HCT116 (cell line): Measurements from ENCODE around the gene SH3BP1. TPM values are rescaled to one million over a fixed set of nuclear protein-coding genes. Genes with fewer than 3 reads are reported as not detected.

Experiments
- ATAC-seq: fragments of 200-7000 bp; cut with Tn5 transposase; 2 replicates; pipeline ENCODE4 v1.9.1; 2020; ENCODE audit warnings: mild to moderate bottlenecking, moderate library complexity
- BruUV-seq: library from RNA; stranded (reverse); fragments of 400-500 nt; replicated peaks from 2 replicates; lab custom pipeline; 2021; lab: Mats Ljungman, UMichigan
- CTCF ChIA-PET: fragments of 300-600 bp; sonication (Branson Sonifier 250); formaldehyde crosslinking; loops from one replicate; lab custom pipeline; 2021; ENCODE audit warnings: antibody characterized with exemption; lab: Charles Lee
- POLR2A ChIA-PET: fragments of 300-600, 350-600 bp; sonication (Branson Sonifier 250); formaldehyde crosslinking; loops from one replicate; lab custom pipeline; 2021; ENCODE audit warnings: antibody characterized with exemption; lab: Charles Lee
- RAD21 ChIA-PET, 2 experiments: fragments of 300-600 bp; sonication (Branson Sonifier 250); formaldehyde crosslinking; loops; one replicate each; lab custom pipeline; 2023; ENCODE audit warnings: low total read pairs in 2 of 2; ENCODE audit not compliant: uncharacterized antibody in 2 of 2, unreplicated experiment in 2 of 2, low non-redundant PET in 1 of 2; lab: Charles Lee
- DNase-seq: peaks from one replicate; pipeline ENCODE4 v3.0.0-alpha.2; 2010; ENCODE audit warnings: low read depth, low spot score
- H2AFZ ChIP-seq: fragments of 200-600 bp; shearing (Covaris generic), sonication (generic); 2 replicates; pipeline ENCODE4 v1.6.1; 2017; ENCODE audit warnings: low read depth, mixed run types, mixed read lengths, antibody characterized with exemption, low read length; ENCODE audit not compliant: poor library complexity, severe bottlenecking
- H3K27ac ChIP-seq: 2 replicates; pipeline ENCODE4 v1.5.1; 2012; ENCODE audit warnings: low read depth, low read length
- H3K27me3 ChIP-seq: fragments of 200-600 bp; sonication (generic); 2 replicates; pipeline ENCODE4 v1.6.1; 2016; ENCODE audit warnings: mixed run types, low read length, mixed read lengths; ENCODE audit not compliant: insufficient read depth
- H3K36me3 ChIP-seq, 2 experiments: fragments of 200-500 bp in 1 of 2; fragments of 200-600 bp in 1 of 2; sonication (Bioruptor generic) in 1 of 2; sonication (generic) in 1 of 2; 2 replicates each; pipeline versions ENCODE4 v1.5.1 to v1.6.1; 2014 to 2016; ENCODE audit warnings: low read length in 2 of 2, inconsistent platforms in 1 of 2, mixed read lengths in 1 of 2, mixed run types in 1 of 2; ENCODE audit not compliant: insufficient read depth in 2 of 2, control insufficient read depth in 1 of 2
- H3K4me1 ChIP-seq, 2 experiments: fragments of 200-600 bp in 1 of 2; sonication (generic) in 1 of 2; 2 replicates each; pipeline versions ENCODE4 v1.5.1 to v1.6.1; 2012 to 2017; ENCODE audit warnings: low read length in 2 of 2, inconsistent platforms in 1 of 2, mild to moderate bottlenecking in 1 of 2, mixed read lengths in 1 of 2, mixed run types in 1 of 2, moderate library complexity in 1 of 2; ENCODE audit not compliant: insufficient read depth in 2 of 2, control insufficient read depth in 1 of 2
- H3K4me2 ChIP-seq: fragments of 200-600 bp; sonication (generic); 2 replicates; pipeline ENCODE4 v1.6.1; 2017; ENCODE audit warnings: mixed run types, low read length, mixed read lengths
- H3K4me3 ChIP-seq, 2 experiments: fragments of 200-600 bp in 1 of 2; sonication (generic) in 1 of 2; replicated peaks in 1 of 2; 2 replicates each; pipeline ENCODE4 v1.5.1; 2011 to 2016; ENCODE audit warnings: low read length in 2 of 2, control low read depth in 1 of 2, low read depth in 1 of 2, mild to moderate bottlenecking in 1 of 2, mixed read lengths in 1 of 2, mixed run types in 1 of 2
- H3K79me2 ChIP-seq: fragments of 200-600 bp; sonication (generic); 2 replicates; pipeline ENCODE4 v1.6.1; 2017; ENCODE audit warnings: mild to moderate bottlenecking, mixed run types, low read length, moderate library complexity, mixed read lengths; ENCODE audit not compliant: insufficient read depth
- H3K9ac ChIP-seq: fragments of 200-600 bp; sonication (generic); 2 replicates; pipeline ENCODE4 v1.6.1; 2016; ENCODE audit warnings: low read length, mixed read lengths
- H3K9me2 ChIP-seq: fragments of 200-600 bp; sonication (generic), shearing (Covaris generic); 2 replicates; pipeline ENCODE4 v1.6.1; 2017; ENCODE audit warnings: mixed run types, mild to moderate bottlenecking, moderate library complexity; ENCODE audit not compliant: insufficient read depth
- H3K9me3 ChIP-seq, 2 experiments: fragments of 200-500 bp in 1 of 2; fragments of 200-600 bp in 1 of 2; sonication (Bioruptor generic) in 1 of 2; sonication (generic) in 1 of 2; 2 replicates each; pipeline ENCODE4 v1.6.1; 2014 to 2017; ENCODE audit warnings: low read length in 2 of 2, mixed read lengths in 2 of 2, inconsistent platforms in 1 of 2, low read depth in 1 of 2, mild to moderate bottlenecking in 1 of 2, mixed run types in 1 of 2, moderate library complexity in 1 of 2; ENCODE audit not compliant: control insufficient read depth in 1 of 2, insufficient read depth in 1 of 2
- H4K20me1 ChIP-seq: fragments of 200-600 bp; sonication (generic), shearing (Covaris generic); 2 replicates; pipeline ENCODE4 v1.6.1; 2017; ENCODE audit warnings: mixed run types, mild to moderate bottlenecking, moderate library complexity; ENCODE audit not compliant: insufficient read depth
- CEBPB ChIP-seq: IDR thresholded peaks from 2 replicates; pipeline ENCODE4 v1.6.1; 2012; ENCODE audit warnings: low read depth
- ELF1 ChIP-seq: IDR thresholded peaks from 2 replicates; pipeline ENCODE4 v1.6.1; 2012; ENCODE audit warnings: low read depth, borderline replicate concordance
- EZH2 ChIP-seq: fragments of 200-600 bp; sonication (generic); IDR thresholded peaks from 2 replicates; pipeline ENCODE4 v1.6.1; 2017; ENCODE audit warnings: antibody characterized with exemption, mixed run types
- EZH2phosphoT487 ChIP-seq: fragments of 200-600 bp; IDR thresholded peaks from 2 replicates; pipeline ENCODE4 v1.6.1; 2018; ENCODE audit warnings: antibody characterized with exemption, borderline replicate concordance
- FOSL1 ChIP-seq: IDR thresholded peaks from 2 replicates; pipeline ENCODE4 v1.6.1; 2012; ENCODE audit warnings: low read depth
- JUND ChIP-seq: IDR thresholded peaks from 2 replicates; pipeline ENCODE4 v1.6.1; 2012
- POLR2A ChIP-seq: IDR thresholded peaks from 2 replicates; pipeline ENCODE4 v1.7.0; 2011; ENCODE audit warnings: borderline replicate concordance; ENCODE audit not compliant: insufficient read depth, insufficient read length; ENCODE audit errors: extremely low read depth
- POLR2AphosphoS5 ChIP-seq: IDR thresholded peaks from 2 replicates; pipeline ENCODE4 v1.6.1; 2011; ENCODE audit warnings: mild to moderate bottlenecking, low read depth, low read length, moderate library complexity
- RAD21 ChIP-seq: IDR thresholded peaks from 2 replicates; pipeline ENCODE4 v1.6.1; 2012; ENCODE audit warnings: low read depth, mild to moderate bottlenecking
- SIN3A ChIP-seq: IDR thresholded peaks from 2 replicates; pipeline ENCODE4 v1.6.1; 2012; ENCODE audit warnings: low read depth
- SP1 ChIP-seq: IDR thresholded peaks from 2 replicates; pipeline ENCODE4 v1.6.1; 2012; ENCODE audit warnings: low read depth
- SRF ChIP-seq: IDR thresholded peaks from 2 replicates; pipeline ENCODE4 v1.6.1; 2012; ENCODE audit warnings: low read depth
- TCF7L2 ChIP-seq: IDR thresholded peaks from 2 replicates; pipeline ENCODE4 v1.7.0; 2011; ENCODE audit warnings: borderline replicate concordance, inconsistent platforms; ENCODE audit not compliant: insufficient read depth, insufficient read length; ENCODE audit errors: extremely low read depth
- ZNF274 ChIP-seq: fragments of 200-500 bp; sonication (Bioruptor generic); IDR thresholded peaks from 2 replicates; pipeline ENCODE4 v1.6.1; 2014; ENCODE audit warnings: mild to moderate bottlenecking, low read depth, low read length, inconsistent platforms
- intact Hi-C: fragments of 100-400 bp; cut with micrococcal nuclease; formaldehyde crosslinking; loops from 2 replicates; pipeline ENCODE4 v1.10.0; 2022
- total RNA-seq: library from RNA; stranded (reverse); gene quantifications from one replicate; pipeline ENCODE4 v1.2.1, GENCODE V29; 2021; ENCODE audit not compliant: unreplicated experiment
- TF ChIP-seq, protein P1 (sequence below): IDR thresholded peaks from 2 replicates; pipeline ENCODE4 v1.6.1; 2012
- TF ChIP-seq, protein P2 (sequence below): IDR thresholded peaks from 2 replicates; pipeline ENCODE4 v1.6.1; 2012; ENCODE audit warnings: low read depth
- TF ChIP-seq, protein P3 (sequence below): IDR thresholded peaks from 2 replicates; pipeline ENCODE4 v1.6.1; 2012
- TF ChIP-seq, protein P4 (sequence below), 3 experiments: fragments of 200-600 bp in 1 of 3; sonication (generic) in 1 of 3; IDR thresholded peaks in 2 of 3; conservative IDR thresholded peaks in 1 of 3; 2 replicates each; pipeline ENCODE4 v1.5.1; 2012 to 2017; ENCODE audit warnings: low read depth in 2 of 3, low read length in 2 of 3, antibody characterized with exemption in 1 of 3, borderline replicate concordance in 1 of 3, control low read depth in 1 of 3, mild to moderate bottlenecking in 1 of 3, mixed read lengths in 1 of 3, mixed run types in 1 of 3, moderate library complexity in 1 of 3; ENCODE audit not compliant: insufficient read depth in 1 of 3

Gene SH3BP1
- total RNA-seq, 1 experiment from 2014 or later: 48.4 TPM

DNA sequence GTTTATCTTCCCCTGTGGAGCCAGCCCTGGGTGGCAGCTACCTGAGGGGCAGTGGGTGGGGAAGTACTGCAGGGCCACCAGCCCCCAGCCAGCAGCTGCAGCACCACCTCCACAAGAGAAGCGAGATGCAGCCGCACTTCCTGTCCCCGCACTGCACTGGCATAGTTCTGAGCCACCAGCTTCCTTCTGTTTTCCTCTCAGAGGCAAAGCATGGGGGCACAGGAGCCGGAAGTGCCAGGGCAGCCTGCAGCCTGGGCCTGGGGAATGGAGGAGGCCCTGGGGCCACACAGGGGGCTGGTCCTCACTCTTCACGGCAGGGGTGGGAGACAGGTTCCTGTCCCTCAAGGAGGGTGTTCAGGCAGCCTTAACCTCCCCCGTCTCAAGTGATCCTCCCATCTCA lies 11.9 kb upstream of the SH3BP1 start:
- Histone ChIP-seq H3K9ac (no peak overlapping the region), H3K9me3 (no peaks in the 10 kb centered on the region)
- BruUV-seq: no TSS peak

More for the DNA sequence above, 11.9 kb upstream of the SH3BP1 start:
- Histone ChIP-seq H3K4me1 (no peaks in the 10 kb centered on the region; a peak in 1 of 4 replicates), H3K4me2 (no peak overlapping the region), H3K9me2 (no peaks in the 10 kb centered on the region), H3K79me2 (no peaks in the 10 kb centered on the region), H3K27ac (no peak overlapping the region), H4K20me1 (no peaks in the 10 kb centered on the region), H2AFZ (no peak overlapping the region), H3K27me3 (no peaks in the 10 kb centered on the region), H3K36me3 (peaks cover 7 to 13% of the 10 kb centered on the region in 2 experiments; a peak in 3 of 4 replicates)
- no peak for ATAC-seq
- POLR2A ChIA-PET: no interaction called here
- RAD21 ChIA-PET: no interaction called here
- CTCF ChIA-PET: no interaction called here
- TF ChIP-seq, protein P1, sequence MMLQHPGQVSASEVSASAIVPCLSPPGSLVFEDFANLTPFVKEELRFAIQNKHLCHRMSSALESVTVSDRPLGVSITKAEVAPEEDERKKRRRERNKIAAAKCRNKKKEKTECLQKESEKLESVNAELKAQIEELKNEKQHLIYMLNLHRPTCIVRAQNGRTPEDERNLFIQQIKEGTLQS: no peak
- TF ChIP-seq ZNF274 (no peak), POLR2A (no peak), ELF1 (no peak), POLR2AphosphoS5 (no peak), EZH2 (no peak), TCF7L2 (no peak), JUND (no peak), SRF (no peak), FOSL1 (no peak), EZH2phosphoT487 (no peak), SIN3A (no peak), CEBPB (no peak), SP1 (no peak), RAD21 (no peak)
- TF ChIP-seq, protein P2, sequence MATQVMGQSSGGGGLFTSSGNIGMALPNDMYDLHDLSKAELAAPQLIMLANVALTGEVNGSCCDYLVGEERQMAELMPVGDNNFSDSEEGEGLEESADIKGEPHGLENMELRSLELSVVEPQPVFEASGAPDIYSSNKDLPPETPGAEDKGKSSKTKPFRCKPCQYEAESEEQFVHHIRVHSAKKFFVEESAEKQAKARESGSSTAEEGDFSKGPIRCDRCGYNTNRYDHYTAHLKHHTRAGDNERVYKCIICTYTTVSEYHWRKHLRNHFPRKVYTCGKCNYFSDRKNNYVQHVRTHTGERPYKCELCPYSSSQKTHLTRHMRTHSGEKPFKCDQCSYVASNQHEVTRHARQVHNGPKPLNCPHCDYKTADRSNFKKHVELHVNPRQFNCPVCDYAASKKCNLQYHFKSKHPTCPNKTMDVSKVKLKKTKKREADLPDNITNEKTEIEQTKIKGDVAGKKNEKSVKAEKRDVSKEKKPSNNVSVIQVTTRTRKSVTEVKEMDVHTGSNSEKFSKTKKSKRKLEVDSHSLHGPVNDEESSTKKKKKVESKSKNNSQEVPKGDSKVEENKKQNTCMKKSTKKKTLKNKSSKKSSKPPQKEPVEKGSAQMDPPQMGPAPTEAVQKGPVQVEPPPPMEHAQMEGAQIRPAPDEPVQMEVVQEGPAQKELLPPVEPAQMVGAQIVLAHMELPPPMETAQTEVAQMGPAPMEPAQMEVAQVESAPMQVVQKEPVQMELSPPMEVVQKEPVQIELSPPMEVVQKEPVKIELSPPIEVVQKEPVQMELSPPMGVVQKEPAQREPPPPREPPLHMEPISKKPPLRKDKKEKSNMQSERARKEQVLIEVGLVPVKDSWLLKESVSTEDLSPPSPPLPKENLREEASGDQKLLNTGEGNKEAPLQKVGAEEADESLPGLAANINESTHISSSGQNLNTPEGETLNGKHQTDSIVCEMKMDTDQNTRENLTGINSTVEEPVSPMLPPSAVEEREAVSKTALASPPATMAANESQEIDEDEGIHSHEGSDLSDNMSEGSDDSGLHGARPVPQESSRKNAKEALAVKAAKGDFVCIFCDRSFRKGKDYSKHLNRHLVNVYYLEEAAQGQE: no peak
- TF ChIP-seq, protein P3, sequence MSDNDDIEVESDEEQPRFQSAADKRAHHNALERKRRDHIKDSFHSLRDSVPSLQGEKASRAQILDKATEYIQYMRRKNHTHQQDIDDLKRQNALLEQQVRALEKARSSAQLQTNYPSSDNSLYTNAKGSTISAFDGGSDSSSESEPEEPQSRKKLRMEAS: no peak
- TF ChIP-seq, protein P4, sequence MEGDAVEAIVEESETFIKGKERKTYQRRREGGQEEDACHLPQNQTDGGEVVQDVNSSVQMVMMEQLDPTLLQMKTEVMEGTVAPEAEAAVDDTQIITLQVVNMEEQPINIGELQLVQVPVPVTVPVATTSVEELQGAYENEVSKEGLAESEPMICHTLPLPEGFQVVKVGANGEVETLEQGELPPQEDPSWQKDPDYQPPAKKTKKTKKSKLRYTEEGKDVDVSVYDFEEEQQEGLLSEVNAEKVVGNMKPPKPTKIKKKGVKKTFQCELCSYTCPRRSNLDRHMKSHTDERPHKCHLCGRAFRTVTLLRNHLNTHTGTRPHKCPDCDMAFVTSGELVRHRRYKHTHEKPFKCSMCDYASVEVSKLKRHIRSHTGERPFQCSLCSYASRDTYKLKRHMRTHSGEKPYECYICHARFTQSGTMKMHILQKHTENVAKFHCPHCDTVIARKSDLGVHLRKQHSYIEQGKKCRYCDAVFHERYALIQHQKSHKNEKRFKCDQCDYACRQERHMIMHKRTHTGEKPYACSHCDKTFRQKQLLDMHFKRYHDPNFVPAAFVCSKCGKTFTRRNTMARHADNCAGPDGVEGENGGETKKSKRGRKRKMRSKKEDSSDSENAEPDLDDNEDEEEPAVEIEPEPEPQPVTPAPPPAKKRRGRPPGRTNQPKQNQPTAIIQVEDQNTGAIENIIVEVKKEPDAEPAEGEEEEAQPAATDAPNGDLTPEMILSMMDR (IDR thresholded peaks at IDR 0.05 in 2 of 3, conservative IDR thresholded peaks at IDR 0.05 in 1 of 3; ENCODE audit: borderline replicate concordance in 1 of 3, insufficient read depth in 1 of 3, low read depth in 2 of 3, low read length in 2 of 3): no peak
- TF ChIP-seq, all 23 proteins: peak for 0
- DNase-seq: no peak
- H3K4me3 ChIP-seq: no peak overlapping the region
- intact Hi-C loops: no loop called here
